HG02981 (cell line): ENCODE data around the gene SLC35A2.
"Not testable (repeated sequence)": the region's sequence is repeated elsewhere in the genome, so short reads cannot be mapped to it uniquely, and the experiment has no call there.

ENCODE experiments used
- ATAC-seq: cut with Tn5 transposase; IDR thresholded peaks from one replicate; pipeline ENCODE4 v1.9.1; 2021; ENCODE audit warnings: mild to moderate bottlenecking, moderate library complexity; ENCODE audit not compliant: unreplicated experiment

The SLC35A2 gene

GRCh38 chrX:48854121-48854804 lies 57.2 kb downstream of the SLC35A2 start:
- not testable (repeated sequence) for ATAC-seq

GRCh38 chrX:48853494-48853893 lies 58.0 kb downstream of the SLC35A2 start:
- not testable (repeated sequence) for ATAC-seq
